GM21423 (cell line): ENCODE measurements around the gene PACS2.
A peak's percentile ranks its signal among the peaks of the same experiment; 100 is the strongest.
"Not testable (repeated sequence)": the region's sequence is repeated elsewhere in the genome, so short reads cannot be mapped to it uniquely, and the experiment has no call there.

Source experiments
- ATAC-seq: cut with Tn5 transposase; IDR thresholded peaks from one replicate; pipeline ENCODE4 v1.9.1; 2021; ENCODE audit warnings: mild to moderate bottlenecking, moderate library complexity; ENCODE audit not compliant: unreplicated experiment

The PACS2 gene

DNA sequence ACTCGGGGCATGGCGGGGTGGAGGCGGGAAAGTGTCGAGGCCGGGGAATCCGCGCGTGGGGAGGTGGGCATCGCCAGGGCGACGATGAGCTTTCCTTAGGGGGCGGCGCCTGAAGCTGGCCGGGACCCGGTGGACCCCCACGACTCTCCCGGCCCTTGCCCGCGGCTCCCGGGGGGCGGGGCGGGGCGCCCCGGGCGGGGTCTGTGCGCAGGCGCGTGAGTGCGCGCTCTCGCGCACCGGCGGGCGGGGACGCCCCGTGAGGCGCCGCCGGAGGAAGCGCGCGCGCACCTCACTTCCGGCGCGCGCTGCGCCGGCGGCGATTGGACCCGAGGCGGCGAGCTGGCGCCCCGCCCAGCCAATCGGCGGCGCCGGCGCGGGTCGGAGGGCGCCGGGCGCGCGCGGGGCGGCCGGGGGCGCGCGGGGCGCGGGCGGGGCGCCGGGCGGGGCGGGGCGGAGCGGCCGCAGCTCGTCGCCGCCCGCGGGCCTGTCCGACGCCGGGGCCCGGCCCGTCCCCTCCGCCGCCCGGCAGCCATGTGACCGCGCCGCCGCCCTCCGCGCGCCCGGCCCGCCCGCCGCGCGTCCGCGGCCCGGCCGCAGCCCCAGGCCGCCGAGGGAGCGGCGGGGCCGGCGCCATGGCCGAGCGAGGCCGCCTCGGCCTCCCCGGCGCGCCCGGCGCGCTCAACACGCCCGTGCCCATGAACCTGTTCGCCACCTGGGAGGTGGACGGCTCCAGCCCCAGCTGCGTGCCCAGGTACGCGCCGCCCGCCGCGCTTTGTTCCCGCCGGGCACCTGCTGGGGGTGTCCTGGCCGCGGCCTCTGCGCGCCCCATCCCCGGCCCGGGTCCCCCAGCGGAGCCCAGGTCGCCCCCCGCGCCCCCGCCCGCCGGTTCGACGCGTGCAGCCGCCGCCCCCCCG lies at the start of gene PACS2:
TSS of gene PACS2 (plus strand) at position 462 of the 914 bp plus-strand sequence. CDS start at position 633, 171 bp downstream.
- ATAC-seq, result peak; percentile 65

DNA sequence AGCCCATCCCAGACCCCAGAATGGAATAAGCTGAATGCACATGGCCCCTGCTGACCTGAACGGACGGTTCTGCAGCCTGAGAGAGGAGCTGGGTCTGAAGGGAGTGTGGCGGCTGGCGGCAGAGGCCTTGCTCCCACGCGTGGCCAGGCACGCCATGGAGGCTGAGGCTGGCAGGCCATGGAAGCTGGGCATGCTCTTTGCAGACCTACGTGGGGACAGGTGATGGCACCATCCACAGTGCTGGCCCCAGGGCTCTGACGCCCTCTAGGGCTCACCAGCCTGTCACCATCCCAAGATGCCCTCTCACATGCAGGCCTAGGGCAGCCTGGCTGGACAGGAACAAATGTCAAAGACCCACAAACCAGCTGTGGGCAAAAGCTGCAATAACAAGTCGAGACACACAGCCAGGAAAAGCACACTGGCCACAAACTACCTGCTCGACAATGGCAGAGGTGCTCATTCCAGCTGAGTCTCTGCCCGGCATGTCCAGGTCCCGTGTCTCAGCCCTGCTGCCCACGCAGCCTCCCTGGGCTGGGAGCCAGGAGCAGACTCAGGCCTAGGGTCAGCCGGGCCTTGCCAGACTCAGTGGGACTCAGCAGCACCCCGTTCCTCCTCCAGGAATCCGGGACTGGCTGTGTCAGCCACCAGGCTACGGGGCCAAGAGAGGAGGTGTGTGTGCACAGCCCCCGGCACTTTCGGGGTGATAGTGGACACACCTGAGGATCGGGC lies 46.6 kb upstream of the PACS2 start:
- no peak for ATAC-seq

DNA sequence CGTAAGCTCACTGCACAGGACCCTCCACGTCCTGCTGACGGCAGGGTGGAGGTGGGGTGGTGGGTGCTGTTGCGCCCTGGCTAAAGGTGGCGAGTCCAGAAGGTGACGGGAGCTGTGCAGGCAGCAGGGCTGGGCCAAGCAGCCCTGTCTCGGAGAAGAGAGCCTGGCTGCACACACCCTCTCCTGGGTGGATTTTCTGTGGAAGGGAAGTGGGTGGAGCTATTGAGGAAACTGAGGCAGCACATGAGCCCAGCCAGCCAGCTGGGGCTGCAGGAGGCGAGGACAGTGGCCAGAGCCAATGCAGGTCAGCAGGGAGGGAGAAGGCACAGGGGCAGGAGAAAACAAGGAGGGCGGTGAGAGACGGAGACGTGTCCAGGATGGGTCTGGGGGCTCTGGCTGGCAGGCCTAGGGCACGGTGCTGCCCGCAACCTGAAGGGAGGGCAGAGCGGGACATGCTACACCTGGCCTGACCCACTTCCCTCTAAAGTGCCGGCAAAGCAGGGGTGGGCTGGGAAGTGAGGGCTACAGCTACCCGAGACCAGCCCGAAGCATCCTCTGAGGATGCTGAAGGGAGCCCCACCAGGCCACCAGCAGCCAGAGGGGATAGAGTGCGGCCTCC lies 45.7 kb upstream of the PACS2 start:
- no peak for ATAC-seq

DNA sequence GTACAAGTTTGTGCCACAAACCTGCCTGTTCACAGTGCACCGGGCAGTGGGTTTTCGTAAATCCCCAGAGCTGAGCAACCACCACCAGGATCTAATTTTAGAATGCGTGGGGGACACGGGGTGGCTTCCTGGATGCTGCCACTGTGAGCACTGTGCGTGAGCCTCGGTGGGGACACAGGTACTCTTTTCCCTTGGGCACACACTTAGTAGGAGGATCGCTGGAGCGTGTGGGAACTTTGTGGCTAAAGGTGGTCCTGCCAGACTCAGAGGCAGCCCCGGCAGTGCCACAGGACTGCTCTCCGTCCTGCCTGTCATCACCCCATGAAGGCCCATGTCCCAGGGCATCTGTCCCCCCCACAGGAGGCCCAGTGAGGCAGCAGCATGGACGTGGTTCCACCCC lies 45.1 kb upstream of the PACS2 start:
- ATAC-seq, result no peak

DNA sequence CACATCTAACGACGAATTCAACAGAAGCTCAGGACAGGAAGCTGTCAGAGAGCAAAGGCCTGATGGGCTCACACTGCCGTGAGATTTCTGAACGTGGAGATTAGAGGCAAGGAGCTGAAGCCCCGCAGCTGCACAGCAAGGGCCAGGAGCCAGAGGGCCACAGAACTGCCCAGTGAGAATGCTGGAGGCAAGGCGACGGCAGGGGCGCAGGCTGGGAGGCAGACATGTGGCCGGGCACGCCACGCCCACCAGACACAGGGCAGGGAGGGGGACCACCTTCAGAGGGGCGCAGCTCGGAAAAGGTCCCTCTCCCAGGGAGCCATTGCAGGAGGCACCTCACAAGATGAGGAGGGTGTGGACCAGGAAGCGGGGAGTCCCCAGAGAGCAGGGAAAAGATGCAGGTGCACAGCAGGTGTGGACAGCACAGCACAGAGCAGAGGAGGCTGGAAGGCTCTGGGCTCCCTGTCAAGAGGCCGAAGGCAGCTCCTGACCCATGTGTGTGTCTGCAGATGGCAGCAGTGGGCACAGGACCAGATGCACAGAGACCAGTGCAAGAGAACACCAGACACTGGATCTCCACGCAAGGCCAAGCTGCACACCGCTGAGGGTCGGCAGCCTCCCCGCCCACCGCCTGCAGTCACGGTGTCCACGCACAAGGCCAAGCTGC lies 43.2 kb upstream of the PACS2 start:
- no peak for ATAC-seq

DNA sequence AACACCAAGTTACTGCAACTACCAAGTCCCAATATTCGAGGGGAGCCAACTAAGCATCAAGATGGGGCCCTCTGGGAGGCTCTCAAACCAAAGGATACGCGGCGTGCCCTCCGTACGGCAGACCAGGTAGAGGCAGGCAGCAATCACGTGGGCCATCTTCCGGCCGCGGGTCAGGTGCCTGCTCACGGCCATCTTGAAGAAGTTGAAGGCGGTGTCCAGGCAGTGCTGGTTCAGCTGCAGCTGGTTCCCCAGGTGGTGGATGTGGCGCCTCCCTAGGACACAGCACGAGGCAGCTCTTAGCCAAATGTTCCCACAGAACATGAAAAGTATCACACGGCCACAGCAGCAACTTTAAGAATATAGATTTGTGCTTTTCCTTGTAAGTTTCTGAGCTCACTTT lies 41.9 kb upstream of the PACS2 start:
- no peak for ATAC-seq

DNA sequence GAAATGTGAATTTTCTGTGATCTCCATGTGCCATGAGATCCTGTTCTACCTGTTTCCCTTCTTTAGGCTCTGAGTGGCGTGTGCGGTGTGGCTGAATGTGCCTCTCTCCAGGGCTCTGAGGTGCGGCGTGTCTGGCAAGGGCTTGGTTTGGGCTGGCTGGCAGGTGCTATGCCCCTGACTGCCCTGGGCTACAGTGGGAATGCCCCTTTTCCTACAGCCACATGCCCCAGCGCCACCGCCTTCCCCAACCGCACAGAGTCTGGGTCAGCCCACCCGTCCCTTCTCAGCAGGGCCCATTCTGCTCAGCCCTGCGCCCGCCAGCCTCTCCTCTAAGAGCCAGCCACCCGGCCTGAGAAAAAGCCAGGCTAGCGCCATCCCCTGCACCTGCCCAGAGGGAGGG lies 41.5 kb upstream of the PACS2 start:
- no peak for ATAC-seq

DNA sequence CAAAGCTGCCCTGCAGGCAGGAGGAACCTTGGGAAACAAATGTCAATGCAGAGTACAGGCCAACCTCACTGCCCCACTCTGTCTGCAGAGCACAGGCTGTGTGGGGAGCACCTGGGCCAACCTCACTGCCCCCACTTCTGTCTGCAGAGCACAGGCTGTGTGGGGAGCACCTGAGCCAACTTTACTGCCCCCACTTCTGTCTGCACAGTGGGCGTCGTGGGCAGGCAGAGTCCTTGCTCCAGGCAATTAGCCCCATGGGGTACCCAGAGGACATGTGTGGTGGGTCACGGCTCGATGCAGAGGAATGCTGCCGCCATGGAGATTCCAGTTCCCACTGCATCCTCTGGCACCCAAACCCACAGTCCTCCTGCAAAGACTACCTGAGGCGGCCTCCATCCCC lies 39.9 kb upstream of the PACS2 start:
- no peak for ATAC-seq

DNA sequence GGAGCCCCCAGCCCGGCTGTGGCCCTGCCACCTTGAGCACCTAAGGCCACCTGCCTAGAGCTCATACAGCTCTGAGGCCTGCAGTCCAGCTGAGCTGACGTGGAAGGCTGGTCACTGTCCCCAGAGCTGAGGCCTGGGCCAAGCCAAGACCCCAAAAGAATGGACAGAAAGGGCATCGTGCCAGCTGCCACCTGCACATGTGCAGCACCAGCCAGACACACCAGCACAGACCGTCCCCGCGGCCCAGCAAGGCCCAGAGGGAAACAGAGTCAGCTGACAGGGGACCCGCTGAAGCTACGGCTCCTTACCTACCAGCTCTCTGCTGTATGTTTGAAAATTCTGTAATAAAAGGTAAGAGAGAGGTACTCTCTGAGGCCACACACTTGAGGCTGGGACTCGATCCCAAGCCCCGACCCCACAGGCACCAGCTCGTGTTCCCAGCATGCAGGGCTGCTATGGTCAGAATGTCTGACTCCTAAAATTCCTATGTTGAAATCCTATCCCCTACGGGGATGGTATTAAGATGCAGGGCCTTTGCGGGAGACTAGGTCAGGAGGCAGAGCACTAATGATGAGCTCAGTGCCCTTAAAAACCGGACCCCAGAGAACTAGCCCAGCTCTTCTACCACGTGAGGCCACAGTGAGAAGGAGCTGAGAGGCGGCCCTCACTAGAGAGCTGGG lies 39.1 kb upstream of the PACS2 start:
- no peak for ATAC-seq

DNA sequence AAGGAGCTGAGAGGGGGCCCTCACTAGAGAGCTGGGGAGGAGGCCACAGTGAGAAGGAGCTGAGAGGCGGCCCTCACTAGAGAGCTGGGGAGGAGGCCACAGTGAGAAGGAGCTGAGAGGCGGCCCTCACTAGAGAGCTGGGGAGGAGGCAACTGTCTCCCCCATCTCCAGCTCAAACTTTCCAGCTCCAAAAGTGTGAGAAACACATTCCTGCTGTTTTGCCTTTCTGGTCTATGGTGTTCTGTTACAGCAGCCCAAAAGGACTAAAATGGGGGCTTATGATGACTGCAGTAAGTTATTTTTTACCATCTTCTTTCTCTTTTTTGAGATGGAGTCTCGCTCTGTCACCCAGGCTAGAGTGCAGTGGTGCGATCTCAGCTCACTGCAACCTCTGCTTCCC lies 37.1 kb upstream of the PACS2 start:
- not testable (repeated sequence) for ATAC-seq

DNA sequence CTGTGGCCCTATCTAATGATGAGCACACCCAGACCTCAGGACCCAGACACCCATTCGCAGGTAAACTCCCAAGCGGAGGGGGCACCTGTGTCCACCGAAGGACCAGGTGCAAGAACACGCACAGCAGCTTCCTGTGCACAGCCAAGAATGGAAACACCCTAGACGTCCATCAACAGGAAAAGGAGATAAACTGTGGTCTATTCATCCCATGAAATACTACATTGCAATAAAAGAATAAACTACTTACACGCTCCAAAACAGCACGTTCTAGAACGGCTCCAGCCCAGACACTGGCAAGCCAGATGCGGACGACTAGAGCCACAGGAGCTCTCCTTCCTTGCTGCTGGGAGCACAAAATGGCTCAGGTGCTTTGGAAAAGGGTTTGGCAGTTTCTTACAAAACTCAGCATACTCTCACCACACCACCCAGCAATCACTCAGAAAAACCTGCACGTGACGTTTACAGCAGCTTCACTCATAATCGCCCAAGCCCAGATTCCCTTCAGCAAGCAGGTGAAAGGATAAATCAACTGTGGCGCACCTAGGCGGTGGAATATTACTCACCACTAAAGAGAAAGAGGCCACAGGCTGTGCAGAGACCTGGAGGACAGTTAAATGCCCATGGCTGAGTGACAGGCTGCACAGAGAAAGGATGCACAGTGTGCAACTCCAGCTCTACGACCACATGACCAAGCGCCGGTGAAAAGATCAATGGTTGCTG lies 34.7 kb upstream of the PACS2 start:
- no peak for ATAC-seq

DNA sequence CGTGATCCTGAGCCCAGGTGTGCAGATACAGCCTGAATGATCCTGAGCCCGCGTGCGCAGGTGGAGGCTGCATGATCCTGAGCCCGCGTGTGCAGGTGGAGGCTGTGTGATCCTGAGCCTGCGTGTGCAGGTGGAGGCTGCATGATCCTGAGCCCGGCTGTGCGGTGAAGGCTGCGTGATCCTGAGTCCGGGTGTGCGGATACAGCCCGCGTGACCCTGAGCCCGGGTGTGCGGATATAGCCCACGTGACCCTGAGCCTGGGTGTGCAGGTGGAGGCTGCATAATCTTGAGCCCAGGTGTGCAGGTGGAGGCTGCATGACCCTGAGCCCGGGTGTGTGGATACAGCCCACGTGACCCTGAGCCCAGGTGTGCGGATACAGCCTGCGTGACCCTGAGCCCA lies 34.0 kb upstream of the PACS2 start:
- no peak for ATAC-seq

DNA sequence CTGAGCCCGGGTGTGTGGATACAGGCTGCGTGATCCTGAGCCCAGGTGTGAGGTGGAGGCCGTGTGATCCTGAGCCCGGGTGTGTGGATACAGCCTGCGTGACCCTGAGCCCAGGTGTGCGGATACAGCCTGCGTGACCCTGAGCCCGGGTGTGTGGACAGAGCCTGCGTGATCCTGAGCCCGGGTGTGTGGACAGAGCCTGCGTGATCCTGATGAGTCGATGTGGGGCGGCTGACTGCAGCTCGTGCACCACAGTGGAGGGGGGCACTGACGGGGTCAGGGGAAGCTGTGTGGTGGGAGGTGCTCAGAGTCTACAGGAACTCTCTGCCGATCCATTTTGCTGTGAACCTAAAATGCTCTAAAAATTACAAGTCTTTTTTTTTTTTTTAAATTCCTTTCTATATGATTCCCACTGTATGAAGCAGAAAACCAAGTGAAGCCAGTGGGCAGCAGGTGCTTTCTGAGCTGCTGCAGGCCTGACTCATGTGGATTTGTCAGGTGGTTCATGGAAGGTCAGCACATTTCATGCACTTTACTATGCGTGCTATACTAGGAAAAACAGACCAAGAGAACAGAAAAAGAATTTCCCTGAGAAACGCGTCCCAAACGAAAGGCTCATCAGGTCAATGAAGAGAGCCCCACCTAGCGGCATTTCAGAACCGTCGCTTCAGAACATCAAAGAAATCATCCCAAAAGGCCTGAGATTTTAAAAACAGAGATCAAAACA lies 33.0 kb upstream of the PACS2 start:
- ATAC-seq, result no peak

DNA sequence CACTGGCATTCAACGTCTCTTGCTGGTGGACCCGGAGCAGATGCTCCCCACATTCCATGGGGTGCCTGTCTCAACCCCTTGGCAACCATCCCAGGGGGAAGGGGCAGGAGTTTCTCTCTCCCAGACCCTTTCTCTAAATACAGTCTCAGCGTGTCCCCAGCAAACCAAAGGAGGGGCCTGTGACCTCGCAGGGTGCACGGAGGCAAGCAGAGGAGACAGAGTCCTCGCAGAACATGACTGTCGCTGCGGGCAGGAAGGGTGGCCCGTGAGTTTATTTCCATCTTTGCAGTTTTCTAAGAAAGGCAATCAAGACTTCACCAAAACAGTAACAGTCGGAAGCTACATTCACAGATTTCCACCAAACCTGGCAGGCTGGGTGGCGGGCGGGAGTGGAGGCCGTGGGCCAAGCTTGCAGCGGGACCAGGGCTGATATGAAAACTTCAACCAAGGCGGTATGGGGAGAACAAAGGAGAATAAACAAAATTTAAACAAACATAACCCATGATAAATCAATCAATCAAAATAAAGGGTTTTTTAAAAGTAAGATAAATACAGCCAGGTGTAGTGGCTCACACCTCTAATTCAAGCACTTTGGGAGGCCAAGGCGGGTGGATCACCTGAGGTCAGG lies 32.3 kb upstream of the PACS2 start:
- ATAC-seq, result no peak

DNA sequence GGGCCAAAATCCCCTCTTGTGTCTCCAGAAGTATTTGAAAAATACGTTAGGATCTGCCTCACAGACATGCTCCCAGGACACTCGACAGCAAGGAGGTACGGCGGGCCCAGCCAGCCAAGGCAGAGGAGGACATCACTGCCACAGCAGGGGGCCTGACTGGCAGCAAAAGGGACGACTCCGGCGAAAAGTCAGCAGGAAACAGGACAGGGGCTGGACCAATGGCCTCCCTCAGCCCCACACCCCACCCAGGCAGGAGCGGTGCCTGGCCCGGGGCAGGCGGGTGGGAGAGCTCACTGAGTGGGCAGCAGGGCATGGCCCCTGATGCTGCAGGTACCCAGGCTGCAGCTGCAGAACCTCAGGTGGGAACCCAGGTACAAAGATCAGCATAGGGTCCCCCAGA lies 31.5 kb upstream of the PACS2 start:
- ATAC-seq, result no peak

DNA sequence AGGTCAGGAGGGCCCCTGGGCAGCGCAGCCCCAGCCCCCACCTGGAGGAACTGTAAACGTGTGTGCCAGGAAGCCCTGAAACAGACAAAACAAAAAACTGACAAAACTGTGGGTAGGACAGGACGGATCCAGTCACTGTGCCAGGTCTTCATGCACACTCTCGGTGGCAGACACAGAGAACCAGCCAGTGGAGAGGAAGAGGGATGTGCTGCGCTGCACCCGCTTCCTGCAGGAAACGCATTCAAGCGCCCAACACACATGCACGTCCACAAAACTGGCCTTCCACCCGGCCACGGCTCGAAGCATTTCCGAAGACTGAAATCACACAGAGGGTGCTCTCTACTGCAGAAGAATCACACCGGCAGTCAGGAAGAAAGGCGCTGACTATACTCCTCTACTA lies 30.6 kb upstream of the PACS2 start:
- ATAC-seq, result no peak

DNA sequence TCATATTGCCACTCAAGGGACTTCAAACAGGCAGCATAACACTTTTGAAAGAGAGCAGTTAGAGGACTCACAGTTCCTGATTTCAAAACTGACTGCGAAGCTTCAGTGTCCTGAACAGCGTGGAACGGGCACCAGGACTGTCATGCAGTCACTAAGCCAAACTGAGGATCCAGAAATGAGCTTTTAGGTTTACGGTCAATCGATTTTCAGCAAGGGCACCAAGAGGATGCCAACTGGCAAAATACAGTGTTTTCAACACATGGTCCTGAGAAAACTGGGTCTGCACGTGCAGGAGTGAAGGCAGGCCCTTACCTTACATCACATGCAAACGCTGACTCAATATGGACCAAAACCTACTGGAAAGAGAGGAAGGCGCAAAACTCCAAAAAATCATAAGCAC lies 29.4 kb upstream of the PACS2 start:
- no peak for ATAC-seq

DNA sequence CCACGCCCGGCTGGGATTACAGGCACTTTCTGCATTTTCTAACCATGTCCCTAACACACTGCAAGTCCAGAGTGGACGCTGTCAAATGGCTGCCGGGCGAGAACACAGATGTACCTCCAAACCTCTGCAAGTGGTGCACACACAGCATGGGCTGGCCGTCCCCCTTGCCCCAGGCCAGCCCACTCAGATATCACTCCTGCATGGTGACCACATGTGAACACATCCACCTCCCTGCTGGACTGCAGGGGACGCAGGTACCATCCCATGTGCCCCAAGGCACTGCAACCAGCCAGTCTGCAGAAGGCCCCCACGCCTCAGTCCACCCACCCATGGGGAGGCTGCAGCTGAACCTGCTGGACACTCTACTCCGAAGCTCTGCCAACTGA lies 27.8 kb upstream of the PACS2 start:
- no peak for ATAC-seq
